NCI-H2196 (cell line): ENCODE results near the gene BTBD17.

Experiments
- DNase-seq: peaks from one replicate; lab custom pipeline; 2025; ENCODE audit not compliant: unreplicated experiment; lab: John Stamatoyannopoulos, UW

The BTBD17 gene

GRCh38 chr17:74339537-74340195 is 22.0 kb downstream of the BTBD17 start:
- DNase-seq: peak; percentile 17

- peak; percentile 46 for DNase-seq
Observed at GRCh38 chr17:74337834-74338500, 23.7 kb downstream of the BTBD17 start.

- DNase-seq: no peak
Observed at GRCh38 chr17:74336307-74336706, 25.4 kb downstream of the BTBD17 start.

- no peak for DNase-seq
Observed at GRCh38 chr17:74335529-74336062, 26.1 kb downstream of the BTBD17 start.

GRCh38 chr17:74334393-74335039 is 27.2 kb downstream of the BTBD17 start:
- peak; percentile 26 for DNase-seq

- DNase-seq: peak; percentile 79
Observed at GRCh38 chr17:74332763-74333283, 28.8 kb downstream of the BTBD17 start.

GRCh38 chr17:74332017-74332650 is 29.5 kb downstream of the BTBD17 start:
- DNase-seq: no peak

- no peak for DNase-seq
Observed at GRCh38 chr17:74330446-74330845, 31.2 kb downstream of the BTBD17 start.

GRCh38 chr17:74329378-74329777 is 32.3 kb downstream of the BTBD17 start:
- DNase-seq: no peak

GRCh38 chr17:74328487-74328886 is 33.2 kb downstream of the BTBD17 start:
- no peak for DNase-seq

- DNase-seq: no peak
Observed at GRCh38 chr17:74326506-74326905, 35.2 kb downstream of the BTBD17 start.

- peak; percentile 64 for DNase-seq
Observed at GRCh38 chr17:74325743-74326379, 35.8 kb downstream of the BTBD17 start, which contains the start of gene KIF19. TSS of gene KIF19 (plus strand) at chr17:74326226. CDS start at chr17:74326350, 124 bp downstream.

GRCh38 chr17:74325376-74325742 is 36.3 kb downstream of the BTBD17 start:
- DNase-seq: no peak

GRCh38 chr17:74324521-74324920 is 37.1 kb downstream of the BTBD17 start:
- no peak for DNase-seq

GRCh38 chr17:74318391-74318790 is 43.3 kb downstream of the BTBD17 start:
- DNase-seq: no peak

GRCh38 chr17:74317071-74317470 is 44.6 kb downstream of the BTBD17 start:
- no peak for DNase-seq

- no peak for DNase-seq
Observed at GRCh38 chr17:74316220-74316619, 45.4 kb downstream of the BTBD17 start.

- no peak for DNase-seq
Observed at GRCh38 chr17:74314877-74315276, 46.8 kb downstream of the BTBD17 start.

- DNase-seq: no peak
Observed at GRCh38 chr17:74309902-74310301, 51.8 kb downstream of the BTBD17 start.

GRCh38 chr17:74307984-74308773 is 53.5 kb downstream of the BTBD17 start:
- no peak for DNase-seq
